Measurements from ENCODE around the gene GNG7. TPM values are rescaled to one million over a fixed set of nuclear protein-coding genes. Genes with fewer than 3 reads are reported as not detected.

Gene GNG7
- total and polyA plus RNA-seq, 2 donors (not counting 3 experiments of a cell fraction or from before 2014, with no cell fraction given), result 0.29 to 0.84 TPM

- Histone ChIP-seq H3K36me3 (ENCODE audit: control insufficient read depth in 2 of 2, extremely low read depth in 1 of 2, insufficient read depth in 2 of 2, low read length in 2 of 2) (no peaks in the 10 kb centered on the region), H3K4me1 (ENCODE audit: control insufficient read depth, extremely low read depth, insufficient read depth, low read length) (peaks cover 27% of the 10 kb centered on the region), H3K79me2 (ENCODE audit: control insufficient read depth, insufficient read depth, low read length) (no peaks in the 10 kb centered on the region), H3K9me3 (replicated peaks; ENCODE audit: control insufficient read depth, insufficient read depth, low read length) (no peaks in the 10 kb centered on the region), H3K9me1 (replicated peaks; ENCODE audit: control insufficient read depth, extremely low read depth, insufficient read depth, low read length) (no peaks in the 10 kb centered on the region), H3K27me3 (ENCODE audit: control insufficient read depth in 2 of 2, insufficient read depth in 2 of 2, low read length in 2 of 2) (no peaks in the 10 kb centered on the region), H4K20me1 (replicated peaks; ENCODE audit: control insufficient read depth, extremely low read depth, insufficient read depth, low read length) (no peaks in the 10 kb centered on the region), H3K9ac (replicated peaks; ENCODE audit: extremely low read depth, insufficient read depth, low read length) (no peak overlapping the region), H3K4me2 (ENCODE audit: insufficient read depth, low read length) (no peak overlapping the region), H2AFZ (ENCODE audit: low read depth, low read length) (peak overlapping the region; percentile 4), H3K27ac (ENCODE audit: insufficient read depth, low read depth, low read length) (no peak overlapping the region), H3K4me3 (replicated peaks in 1 of 3; ENCODE audit: insufficient read depth in 1 of 3, low read depth in 1 of 3, low read length in 3 of 3) (no peak overlapping the region)
- TF ChIP-seq EZH2 (IDR thresholded peaks at IDR 0.05; ENCODE audit: borderline replicate concordance, low read depth, low read length, severe bottlenecking) (no peak), POLR2AphosphoS5 (IDR thresholded peaks at IDR 0.05; ENCODE audit: insufficient read depth, low read depth, low read length) (no peak), MAX (IDR thresholded peaks at IDR 0.05; ENCODE audit: insufficient read depth, insufficient read length) (no peak), MYC (IDR thresholded peaks at IDR 0.05; ENCODE audit: low read depth, low read length) (no peak), POLR2A (IDR thresholded peaks at IDR 0.05; ENCODE audit: low read depth, low read length) (no peak), FOS (IDR thresholded peaks at IDR 0.05; ENCODE audit: borderline replicate concordance, insufficient read depth, low read length) (no peak), CTCF (IDR thresholded peaks at IDR 0.05; ENCODE audit: extremely low read depth in 1 of 2, insufficient read depth in 1 of 2, low read depth in 1 of 2, low read length in 2 of 2) (no peak), JUN (IDR thresholded peaks at IDR 0.05; ENCODE audit: borderline replicate concordance, insufficient read depth, insufficient read length, low read depth) (no peak), GATA2 (IDR thresholded peaks at IDR 0.05; ENCODE audit: insufficient read depth, insufficient read length, low read depth, low read length) (no peak)
- no peak for DNase-seq (ENCODE audit: low read depth, low spot score)
- dilution Hi-C loops (cut with MboI; ENCODE audit: extremely low pct_ligation_motif_present, low sequenced_read_pairs) (no loop called here), intact Hi-C loops (cut with micrococcal nuclease) (loop anchor here (10.0 kb wide), 1 partner anchor 222 kb away; no protein-coding TSS in a partner anchor)
- CTCF ChIA-PET, result interaction anchor here (0.7 to 10.0 kb wide), 7 partner anchors 11 to 144 kb away, joined by 3 to 171 read pairs (median 4); partner anchors contain the start of gene GADD45B
- peak; percentile 88 for FAIRE-seq
- no TSS peak for BruUV-seq (replicated peaks)
- POLR2A ChIA-PET, result interaction anchor here (0.5 to 1.7 kb wide), 2 partner anchors 141 to 160 kb away, joined by 3 to 11 read pairs; partner anchors contain the start of genes GADD45B and LMNB2
Measured at GRCh38 chr19:2616741-2617392, 85.6 kb downstream of the GNG7 start.

Data from endothelial cell of umbilical vein (primary cell).